HG02885 (cell line): ENCODE results near the gene ZNF396.

Experiments used
- ATAC-seq: cut with Tn5 transposase; IDR thresholded peaks from one replicate; pipeline ENCODE4 v1.9.1; 2021; ENCODE audit warnings: mild to moderate bottlenecking; ENCODE audit not compliant: unreplicated experiment, poor library complexity

The ZNF396 gene

DNA sequence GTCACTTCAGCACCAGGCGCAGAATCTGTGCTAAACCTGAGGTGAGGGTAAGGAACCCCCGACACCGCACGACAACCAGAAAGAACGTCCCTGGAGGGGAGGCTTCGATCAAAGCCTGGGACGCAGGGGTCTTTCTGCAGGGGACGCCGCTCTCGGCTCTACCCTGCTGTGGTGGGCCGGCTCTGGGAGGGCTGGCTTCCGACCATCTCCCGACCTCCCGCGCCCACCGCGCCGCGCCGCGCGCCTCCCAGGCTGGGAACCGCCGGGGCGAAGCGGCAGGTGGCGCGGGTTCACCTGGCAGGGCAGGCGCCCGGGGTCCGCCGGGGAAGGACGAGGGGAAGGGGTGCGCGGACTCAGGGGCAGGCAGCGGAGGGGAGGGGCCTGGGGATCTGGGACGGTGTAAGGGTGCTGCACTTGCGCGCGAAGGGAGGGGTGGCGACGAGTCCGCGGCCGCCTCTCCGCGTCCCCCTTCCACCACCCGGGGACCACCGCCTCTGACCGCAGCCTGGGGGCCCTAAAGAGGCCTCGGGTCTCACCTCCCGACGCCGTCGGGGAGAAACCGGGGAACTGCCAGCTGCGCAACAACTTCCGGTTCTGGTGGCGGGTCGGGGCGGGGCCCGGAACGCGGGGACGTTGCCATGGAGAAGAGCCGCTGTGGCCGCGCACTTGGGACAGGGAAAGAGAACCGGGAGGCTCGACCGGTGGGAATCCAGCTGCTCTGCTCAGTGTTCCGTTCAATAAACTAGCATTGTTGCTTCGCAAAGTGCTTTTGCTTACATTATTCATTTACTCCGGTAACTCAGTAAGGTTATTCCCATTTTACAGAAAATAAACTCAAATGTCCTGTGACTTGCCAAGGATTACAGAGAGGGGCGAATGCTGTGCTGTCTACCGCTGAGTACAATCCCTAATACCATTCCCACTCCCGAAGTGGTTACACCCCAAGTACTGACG is at the start of gene ZNF396:
Gene ZNF396 (minus strand): TSS at position 596 of the 954 bp plus-strand sequence. CDS start 3,045 bp downstream, outside the sequence.
- ATAC-seq: peak; percentile 88

DNA sequence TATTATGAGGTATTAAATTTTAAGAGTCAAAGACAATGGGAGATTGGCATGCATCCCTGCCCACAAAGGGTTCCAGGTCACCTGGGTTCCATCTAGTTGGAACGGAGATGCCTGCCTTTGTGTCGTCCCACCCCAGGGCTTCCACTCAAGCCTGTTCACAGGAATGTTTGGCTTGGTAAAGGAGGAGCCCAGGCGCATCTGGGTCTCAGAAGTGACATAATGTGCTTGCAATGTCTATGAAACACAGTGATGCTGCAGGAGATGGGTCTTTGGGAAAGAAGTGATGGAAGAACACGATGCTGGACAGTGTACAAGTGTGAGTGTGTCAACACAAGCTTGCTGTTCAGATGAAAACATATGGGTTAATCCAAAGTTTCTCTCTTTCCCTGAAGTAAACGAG is 49.6 kb upstream of the ZNF396 start:
- no peak for ATAC-seq

DNA sequence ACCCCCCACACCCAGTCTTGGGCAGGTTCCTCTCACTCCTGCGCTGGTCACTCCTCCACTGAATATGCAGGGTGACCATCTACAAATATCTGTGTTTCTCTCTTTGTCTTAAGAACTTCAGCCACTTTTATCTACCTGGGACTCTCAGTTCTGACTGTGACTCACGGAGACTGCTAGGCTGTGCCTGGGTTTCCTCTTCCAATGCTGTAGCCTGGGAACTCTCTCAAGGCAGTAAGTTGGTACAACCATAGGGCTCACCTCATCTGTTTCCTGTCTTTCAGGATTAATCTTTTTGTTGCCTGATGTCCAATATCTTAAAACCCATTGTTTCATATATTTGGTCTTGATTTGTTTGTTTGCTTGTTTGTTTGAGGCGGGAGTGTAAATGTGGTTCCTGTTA is 47.2 kb upstream of the ZNF396 start:
- no peak for ATAC-seq

DNA sequence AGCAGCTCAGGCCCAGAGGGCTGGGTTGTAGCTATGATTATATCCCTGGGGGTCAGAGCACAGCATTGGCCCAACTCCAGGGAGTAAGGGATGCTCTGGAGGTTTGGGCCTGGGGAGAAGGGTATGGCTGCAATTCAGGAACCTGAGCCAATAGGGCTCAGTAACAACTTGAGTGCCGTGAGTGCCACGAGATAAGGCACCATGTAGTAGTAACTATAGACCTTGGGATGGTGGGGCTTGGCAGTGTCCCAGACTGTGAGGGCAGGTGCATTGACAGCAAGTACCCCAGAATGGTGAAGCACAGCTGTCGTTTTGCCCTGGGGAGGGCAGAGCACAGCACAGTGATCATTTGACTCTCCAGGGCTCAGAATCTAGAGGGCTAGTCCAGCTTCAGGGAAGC is 45.1 kb upstream of the ZNF396 start:
- ATAC-seq: no peak

DNA sequence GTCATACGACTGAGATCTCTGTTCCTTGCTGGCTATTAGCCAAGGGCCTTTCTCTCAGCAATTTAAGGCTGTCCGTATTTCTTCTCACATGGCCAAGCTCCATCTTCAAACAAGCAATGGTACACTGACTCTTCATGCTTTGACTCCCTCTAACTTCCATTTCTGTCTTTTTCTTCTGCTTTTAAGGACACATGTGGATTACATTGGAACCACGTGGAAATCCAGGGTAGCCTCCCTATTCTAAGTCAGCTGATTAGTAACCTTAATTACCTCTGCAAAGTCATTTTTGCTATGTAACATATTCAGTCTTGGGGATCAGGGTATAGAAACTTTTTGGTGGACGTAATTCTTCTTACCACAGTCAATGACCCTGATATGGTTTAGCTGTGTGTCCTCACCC is 41.5 kb upstream of the ZNF396 start:
- no peak for ATAC-seq

DNA sequence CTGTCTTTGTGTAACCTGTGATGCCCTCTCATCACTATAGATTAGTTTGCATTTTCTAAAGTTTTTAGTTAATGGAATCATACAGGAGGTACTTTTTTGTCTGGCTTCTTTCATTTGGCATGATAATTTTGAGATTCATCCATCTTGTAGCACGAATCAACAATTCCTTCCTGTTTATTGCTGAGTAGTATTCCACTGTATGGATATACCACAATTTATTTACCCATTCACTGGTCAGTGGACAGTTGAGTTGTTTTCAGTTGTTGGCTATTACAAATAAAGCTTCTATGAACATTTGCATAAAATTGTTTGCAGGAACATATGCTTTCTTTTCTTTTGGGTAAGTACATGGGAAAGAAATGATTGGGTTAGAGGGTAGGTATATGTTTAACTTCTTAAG is 40.1 kb upstream of the ZNF396 start:
- no peak for ATAC-seq

DNA sequence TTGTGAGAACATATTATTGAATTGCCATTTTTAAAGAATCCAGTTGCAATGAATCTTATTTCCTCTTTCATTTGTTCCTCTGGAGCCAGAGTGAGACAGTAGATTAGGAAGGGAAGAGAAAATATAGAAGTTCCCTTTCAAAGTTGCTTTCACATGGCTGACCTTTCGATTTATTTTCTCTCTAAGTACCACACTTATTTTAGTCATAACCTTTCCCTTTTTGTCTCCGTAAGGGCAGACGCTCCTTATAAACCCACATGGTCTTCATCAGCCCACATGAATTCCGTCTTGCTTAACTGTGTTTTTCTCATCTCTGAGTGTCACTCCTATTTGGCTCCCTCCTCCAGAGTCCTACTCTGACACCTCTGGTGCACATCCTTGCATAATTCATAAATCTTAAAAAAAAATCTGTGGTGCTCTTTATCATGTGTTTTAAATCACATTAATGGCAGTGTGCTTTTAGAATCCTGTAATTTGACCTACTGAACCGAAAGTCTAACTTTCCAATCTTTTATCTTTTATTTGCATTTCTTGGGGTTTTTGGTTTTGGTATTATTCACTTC is 38.5 kb upstream of the ZNF396 start:
- ATAC-seq: peak; percentile 60

DNA sequence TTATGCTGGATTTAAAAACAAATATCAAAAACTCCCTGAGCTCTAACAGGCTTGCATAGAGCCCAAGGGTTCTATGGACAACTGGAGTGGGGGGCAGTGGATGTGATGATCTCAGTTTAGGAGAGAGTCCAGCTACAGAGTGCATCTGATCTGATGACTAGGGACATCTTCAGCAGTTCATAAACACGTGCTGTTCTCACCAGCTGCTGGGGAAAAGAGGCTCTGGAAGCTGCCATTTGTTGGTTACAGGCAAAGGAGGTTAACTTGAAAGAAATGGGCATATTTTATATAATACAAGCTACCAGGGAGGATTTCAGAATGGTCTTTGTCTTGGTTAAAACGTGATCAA is 36.0 kb upstream of the ZNF396 start:
- no peak for ATAC-seq

DNA sequence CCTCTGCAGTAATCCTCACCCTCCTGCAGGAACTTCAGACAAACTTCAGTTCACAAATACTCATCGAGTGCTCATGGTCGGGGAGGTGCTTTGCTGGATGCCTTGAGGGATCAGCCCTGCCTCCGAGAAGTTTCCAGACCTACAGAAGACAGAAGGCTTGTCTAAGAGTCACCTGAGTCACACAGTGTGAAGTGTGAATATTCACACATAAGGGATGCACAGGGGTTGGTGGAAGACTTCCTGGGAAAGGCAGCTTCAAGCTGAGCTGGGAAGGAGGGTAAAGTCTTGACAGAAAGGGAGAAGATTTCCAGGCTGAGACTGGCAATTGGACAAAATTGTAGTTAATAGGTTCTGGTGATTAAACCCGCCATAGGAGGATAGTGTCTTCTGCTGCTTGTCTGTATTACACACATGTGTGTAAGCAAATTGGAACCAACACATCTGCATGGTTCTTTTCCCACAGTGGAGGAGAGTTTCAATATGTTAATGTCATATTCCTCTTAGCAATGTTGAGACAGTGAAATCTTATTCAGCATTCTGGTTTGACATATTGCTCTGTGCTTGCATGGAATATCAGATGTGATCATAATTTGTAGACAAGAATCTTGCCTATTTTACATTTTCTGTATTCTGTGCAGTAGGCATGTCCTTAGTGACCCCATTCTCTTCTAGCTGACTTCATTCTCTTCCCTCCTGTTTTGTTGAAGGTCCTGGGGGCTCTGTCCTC is 34.7 kb upstream of the ZNF396 start:
- ATAC-seq: no peak

DNA sequence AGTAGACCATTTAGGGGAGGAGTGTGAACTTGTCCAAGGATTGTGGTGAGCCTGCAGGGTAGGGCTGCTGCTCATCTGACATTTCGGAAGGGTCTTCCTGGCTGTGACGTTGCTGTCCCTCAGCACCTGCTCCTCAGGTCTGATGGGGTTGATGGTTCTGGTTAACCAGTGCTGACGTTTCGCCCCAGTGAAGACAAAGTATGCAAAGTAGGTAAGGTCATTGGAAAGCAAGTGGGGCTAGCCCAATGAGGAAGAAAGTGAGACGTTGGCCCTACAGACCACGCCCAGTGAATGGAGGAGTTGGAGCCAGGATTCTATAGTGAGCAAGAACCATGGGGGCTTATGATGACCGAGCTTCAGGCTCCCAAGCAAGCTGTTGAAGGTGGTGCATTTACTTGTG is 33.4 kb upstream of the ZNF396 start:
- ATAC-seq: peak; percentile 62

DNA sequence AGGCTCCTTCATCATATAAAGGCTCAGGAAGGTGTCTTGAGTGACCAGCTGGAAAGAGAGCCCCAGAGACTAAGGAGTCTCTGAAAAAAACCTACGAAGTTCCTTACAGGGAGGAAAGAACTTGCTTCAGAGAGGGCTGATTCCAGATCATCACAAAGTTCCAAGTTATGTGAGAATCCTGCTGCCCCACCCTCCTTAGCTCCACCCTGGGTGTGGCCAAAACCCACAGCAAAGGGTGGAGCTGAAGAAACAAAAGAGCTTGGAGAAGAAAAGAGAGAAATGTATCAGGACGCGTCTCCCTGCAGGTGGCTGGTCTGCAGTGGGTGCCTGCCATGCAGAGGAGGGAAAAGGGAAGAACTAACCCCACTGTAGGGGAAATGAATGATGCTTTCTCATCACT is 32.8 kb upstream of the ZNF396 start:
- ATAC-seq: no peak

DNA sequence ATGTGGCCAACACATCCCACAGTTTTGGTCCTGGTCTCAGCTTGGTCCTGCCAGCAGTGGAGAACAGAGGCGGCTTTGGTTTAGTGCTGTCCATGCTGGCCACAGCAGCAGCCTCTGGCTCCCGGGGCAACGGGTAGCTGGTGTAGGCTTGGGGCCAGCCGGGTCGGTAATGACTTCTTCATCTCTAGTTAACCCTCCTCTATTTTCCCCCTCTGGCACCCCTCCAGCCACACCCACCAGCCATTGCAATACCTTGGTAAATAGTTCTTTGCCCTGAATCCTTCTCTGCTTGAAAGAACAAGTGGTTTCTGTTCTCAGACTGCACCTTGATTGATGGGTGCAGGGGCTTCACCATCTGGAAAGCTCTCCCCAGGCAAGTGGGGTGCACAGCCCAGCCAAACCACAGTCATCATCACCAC is 31.7 kb upstream of the ZNF396 start:
- ATAC-seq: no peak

DNA sequence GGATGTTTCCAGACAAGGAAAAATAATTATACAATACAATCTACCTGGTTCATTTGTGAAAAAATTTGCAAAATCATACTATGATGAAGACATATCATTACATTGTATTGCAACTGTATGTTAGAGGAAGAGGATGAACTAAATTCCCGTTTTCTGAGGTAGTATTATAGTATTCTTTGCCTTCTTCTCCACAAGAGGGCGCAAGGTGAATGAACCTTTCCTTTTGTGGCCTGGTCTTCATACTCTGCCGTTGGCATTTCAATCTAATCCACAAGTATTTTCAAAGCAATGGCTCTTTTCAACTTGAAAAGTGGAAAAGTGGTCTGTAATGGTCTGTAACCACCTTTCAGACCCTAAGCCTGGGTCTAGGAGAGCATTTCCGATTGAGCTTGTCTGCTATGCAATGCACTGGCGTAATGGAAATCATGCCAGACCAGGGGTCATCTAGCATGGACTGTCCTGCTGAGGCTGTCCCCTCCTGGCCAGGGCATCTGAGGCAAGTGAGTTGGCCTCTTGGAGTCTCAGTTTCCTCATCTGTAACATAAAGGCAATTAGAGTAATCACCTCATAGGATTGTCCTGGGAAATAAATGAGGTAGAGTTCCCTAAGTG is 30.8 kb upstream of the ZNF396 start:
- ATAC-seq: peak; percentile 57

DNA sequence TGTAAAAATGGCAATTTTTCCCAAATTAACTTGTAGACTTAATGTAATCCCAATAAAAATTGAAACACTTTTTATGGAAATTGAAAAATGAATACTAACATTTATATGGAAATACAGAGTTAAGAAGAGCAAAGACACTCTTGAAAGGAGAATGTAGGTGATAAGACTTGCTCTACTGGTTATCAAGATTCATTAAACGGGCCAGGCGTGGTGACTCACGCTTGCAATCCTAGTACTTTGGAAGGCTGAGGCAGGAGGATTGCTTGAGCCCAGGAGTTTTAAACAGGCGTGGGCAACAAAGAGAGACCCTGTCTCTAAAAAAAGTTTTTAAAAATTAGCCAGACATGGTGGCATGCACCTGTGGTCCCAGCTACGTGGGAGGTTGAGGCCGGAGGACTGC is 29.5 kb upstream of the ZNF396 start:
- no peak for ATAC-seq

DNA sequence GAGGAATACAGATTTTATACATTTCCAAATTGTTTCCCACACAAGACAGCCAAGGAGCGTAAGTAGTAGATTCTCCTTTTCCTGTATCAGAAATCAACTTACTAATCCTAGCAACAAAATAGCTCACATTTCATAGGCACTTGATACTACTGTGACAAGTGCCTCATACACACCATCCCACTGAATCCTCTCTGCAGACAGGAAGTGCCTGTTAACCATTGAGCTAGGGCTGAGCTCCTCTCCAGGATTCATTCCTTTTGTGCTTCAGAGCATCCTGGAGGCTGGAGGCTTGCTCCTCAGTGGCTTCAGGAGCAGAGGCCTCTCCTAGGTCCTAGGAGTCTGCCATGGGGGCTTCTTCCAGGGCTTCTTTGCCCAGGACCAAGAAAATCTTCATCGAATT is 20.8 kb upstream of the ZNF396 start:
- no peak for ATAC-seq

DNA sequence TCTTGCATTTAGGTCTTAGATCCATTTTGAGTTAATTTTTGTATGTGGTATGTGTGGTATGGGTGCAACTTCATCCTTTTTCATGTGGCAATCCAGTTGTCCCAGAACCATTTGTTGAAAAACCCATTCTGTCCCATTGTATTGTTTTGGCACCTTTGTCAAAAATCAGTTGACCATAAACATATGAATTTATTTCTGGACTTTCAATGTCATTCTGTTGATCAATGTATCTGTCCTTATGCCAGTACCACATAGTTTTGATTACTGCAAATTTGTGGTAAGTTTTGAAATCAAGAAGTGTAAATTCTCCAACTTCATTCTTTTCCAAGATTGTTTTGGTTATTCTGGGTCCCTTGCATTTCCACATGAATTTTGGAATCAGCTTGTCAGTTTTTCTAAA is 16.6 kb upstream of the ZNF396 start:
- ATAC-seq: no peak

DNA sequence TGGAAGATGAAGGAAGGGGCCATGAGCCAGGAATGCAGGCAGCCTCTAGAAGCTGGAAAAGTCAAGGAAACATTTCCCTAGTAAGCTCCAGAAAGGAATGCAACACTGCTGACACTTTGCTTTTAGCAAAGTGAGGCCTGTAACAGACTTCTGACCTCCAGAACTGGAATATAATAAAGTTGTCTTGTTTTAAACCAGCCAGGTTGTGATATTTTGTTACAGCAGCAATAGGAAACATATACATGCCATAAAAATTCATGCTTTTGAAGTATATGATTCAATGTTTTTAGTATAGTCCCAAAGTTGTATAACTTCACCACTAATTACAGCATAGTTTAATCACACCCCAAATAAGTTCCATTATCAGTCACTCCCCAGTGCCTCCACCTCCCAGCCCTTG is 15.2 kb upstream of the ZNF396 start:
- ATAC-seq: no peak

DNA sequence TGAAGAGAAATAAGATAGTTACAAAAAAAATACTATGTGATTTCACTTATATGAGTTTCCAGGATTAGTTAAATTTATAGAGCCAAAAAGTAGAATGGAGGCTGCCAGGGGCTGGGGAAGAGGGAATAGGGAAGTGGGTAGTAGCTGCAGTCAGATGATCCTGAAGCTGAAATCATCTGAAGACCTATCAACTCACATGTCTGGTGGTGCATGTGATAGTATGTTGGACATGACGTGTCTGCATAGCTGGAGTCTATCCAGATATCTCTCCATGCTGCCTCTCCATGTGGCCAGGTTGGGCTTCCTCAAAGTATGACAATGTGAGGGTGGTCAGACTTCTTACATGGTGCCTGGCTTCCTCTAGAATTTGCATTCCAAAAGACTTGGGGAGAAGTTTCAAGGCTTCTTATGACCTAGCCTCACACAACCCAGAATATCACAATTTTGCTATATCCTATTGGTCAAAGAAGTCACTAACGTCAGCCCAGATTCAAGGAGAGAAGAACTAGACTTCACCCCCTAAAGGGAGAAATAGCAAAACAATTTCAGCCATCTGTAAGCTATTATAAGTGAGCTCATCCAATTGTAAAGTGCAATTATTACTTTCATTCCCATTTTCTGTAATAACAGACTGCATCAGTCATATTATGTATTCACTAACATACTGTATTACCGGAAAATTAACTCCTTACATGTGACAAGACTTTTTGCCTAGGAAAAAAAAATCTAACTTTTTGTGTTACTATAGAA is 14.0 kb upstream of the ZNF396 start:
- ATAC-seq: no peak

DNA sequence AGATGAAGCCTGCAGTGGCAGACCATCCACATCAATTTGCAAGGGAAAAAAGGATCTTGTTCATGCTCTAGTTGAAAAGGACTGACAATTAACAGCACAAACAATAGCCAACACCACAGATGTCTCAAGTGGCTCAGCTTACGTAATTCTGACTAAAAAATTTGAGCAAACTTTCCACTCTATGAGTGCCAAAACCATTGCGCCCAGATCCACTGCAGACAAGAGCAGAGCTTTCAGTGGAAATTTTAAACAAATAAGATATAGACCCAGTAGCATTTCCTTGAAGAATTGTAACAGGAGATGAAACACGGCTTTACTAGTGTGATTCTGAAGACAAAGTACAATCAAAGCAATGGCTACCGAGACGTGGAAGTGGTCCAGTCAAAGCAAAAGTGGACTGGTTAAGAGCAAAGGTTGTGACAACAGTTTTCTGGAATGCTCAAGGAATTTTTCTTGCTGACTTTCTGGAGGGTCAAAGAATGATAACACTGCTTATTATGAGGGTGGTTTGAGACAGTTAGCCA is 12.0 kb upstream of the ZNF396 start:
- ATAC-seq: no peak

DNA sequence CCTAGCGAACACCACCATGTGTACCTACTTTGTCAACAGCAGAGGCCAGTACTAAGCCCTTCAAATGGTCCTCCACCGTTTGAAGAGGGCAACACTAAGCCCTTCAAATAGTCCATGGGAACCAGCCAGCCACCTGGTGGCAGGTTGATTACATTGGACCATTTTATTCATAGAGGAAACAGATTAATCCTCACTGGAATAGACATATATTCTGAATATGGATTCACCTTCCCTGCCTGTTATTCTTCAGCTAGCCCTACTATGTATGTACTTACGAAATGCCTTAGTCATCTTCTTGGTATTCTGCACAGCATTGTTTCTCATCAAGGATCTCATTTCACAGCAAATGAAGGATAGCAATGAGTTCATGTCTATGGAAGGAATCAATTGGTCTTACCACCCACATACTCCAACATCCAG is 10.0 kb upstream of the ZNF396 start:
- peak; percentile 28 for ATAC-seq
